Measurements from ENCODE around the gene DDX1.
A peak's percentile ranks its signal among the peaks of the same experiment; 100 is the strongest.

- TF ChIP-seq CTCF (IDR thresholded peaks at IDR 0.05; ENCODE audit: extremely low read depth in 1 of 2, insufficient read depth in 1 of 2, low read depth in 1 of 2, low read length in 2 of 2) (no peak), POLR2A (IDR thresholded peaks at IDR 0.05; ENCODE audit: low read depth, low read length) (peak; percentile 76), POLR2AphosphoS5 (IDR thresholded peaks at IDR 0.05; ENCODE audit: insufficient read depth, low read depth, low read length) (peak; percentile 63), EZH2 (IDR thresholded peaks at IDR 0.05; ENCODE audit: borderline replicate concordance, low read depth, low read length, severe bottlenecking) (no peak)
- TF ChIP-seq, protein P1, sequence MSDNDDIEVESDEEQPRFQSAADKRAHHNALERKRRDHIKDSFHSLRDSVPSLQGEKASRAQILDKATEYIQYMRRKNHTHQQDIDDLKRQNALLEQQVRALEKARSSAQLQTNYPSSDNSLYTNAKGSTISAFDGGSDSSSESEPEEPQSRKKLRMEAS (IDR thresholded peaks at IDR 0.05; ENCODE audit: insufficient read depth, insufficient read length), result no peak
These were observed 30.6 kb upstream of the DDX1 start, which contains the start of gene NBAS for GRCh38 chr2:15560988-15561573.

All from endothelial cell of umbilical vein (primary cell).